Heart left ventricle (tissue), 16 donors: ENCODE results near the gene ALG1. TPM values are rescaled to one million over a fixed set of nuclear protein-coding genes. Genes with fewer than 3 reads are reported as not detected.
"Not testable (repeated sequence)": the region's sequence is repeated elsewhere in the genome, so short reads cannot be mapped to it uniquely, and the experiment has no call there.

ENCODE experiments used
- ATAC-seq, 4 donors: fragments of 200-7000 bp; cut with Tn5 transposase; one replicate each; pipeline ENCODE4 v1.9.1; 2020 to 2022; ENCODE audit warnings: moderate library complexity in 4 of 4, mild to moderate bottlenecking in 3 of 4, moderate number of reproducible peaks in 1 of 4
- DNase-seq, 5 donors: peaks; one replicate each; pipeline ENCODE4 v3.0.0-alpha.2; 2020
- H3K27ac ChIP-seq, 12 donors: fragments of 200-600 bp; sonication (generic) in 4 of 12; one replicate each; pipeline versions ENCODE4 v1.5.0 to v1.8.0; 2016 to 2022; ENCODE audit warnings: mild to moderate bottlenecking in 2 of 12
- H3K27me3 ChIP-seq, 9 donors: fragments of 200-600 bp; sonication (generic) in 2 of 9; one replicate each; pipeline versions ENCODE4 v1.5.1 to v1.8.0; 2016 to 2022; ENCODE audit warnings: mild to moderate bottlenecking in 3 of 9
- H3K36me3 ChIP-seq, 9 donors: fragments of 200-600 bp; sonication (generic) in 2 of 9; one replicate each; pipeline versions ENCODE4 v1.5.0 to v1.8.0; 2018 to 2022; ENCODE audit warnings: mild to moderate bottlenecking in 2 of 9
- H3K4me1 ChIP-seq, 12 donors: fragments of 200-600 bp; sonication (generic) in 4 of 12; one replicate each; pipeline versions ENCODE4 v1.5.0 to v1.8.0; 2016 to 2022; ENCODE audit warnings: mild to moderate bottlenecking in 3 of 12
- H3K4me3 ChIP-seq, 12 donors: fragments of 200-600 bp; sonication (generic) in 4 of 12; one replicate each; pipeline versions ENCODE4 v1.5.0 to v1.8.0; 2017 to 2022; ENCODE audit warnings: mild to moderate bottlenecking in 9 of 12, moderate library complexity in 4 of 12
- H3K9me3 ChIP-seq, 12 donors: fragments of 200-600 bp; sonication (generic) in 4 of 12; one replicate each; pipeline versions ENCODE4 v1.5.0 to v1.8.0; 2016 to 2022; ENCODE audit warnings: mild to moderate bottlenecking in 1 of 12
- CTCF ChIP-seq, 12 donors: fragments of 200-600 bp; sonication (generic) in 4 of 12; IDR thresholded peaks; one replicate each; pipeline versions ENCODE4 v1.5.0 to v1.8.0; 2018 to 2022; ENCODE audit warnings: antibody characterized with exemption in 12 of 12, mild to moderate bottlenecking in 5 of 12
- POLR2A ChIP-seq, 2 donors: fragments of 450-650 bp; IDR thresholded peaks; one replicate each; pipeline ENCODE4 v1.6.1; 2017; ENCODE audit warnings: antibody characterized with exemption in 2 of 2, mild to moderate bottlenecking in 2 of 2, moderate library complexity in 2 of 2
- WGBS, 4 donors: extraction: QIAGEN DNeasy Blood & Tissue Kit in 2 of 4; methylation state at CpG; one replicate each; pipeline versions ENCODE4 v1.1.5 to v1.1.7; 2013 to 2018; 5-methylcytosine and 5-hydroxymethylcytosine counted together
- intact Hi-C, 10 donors: fragments of 100-400 bp; cut with DNase I; formaldehyde crosslinking; loops; one replicate each; pipeline versions ENCODE4 v1.11.1 to v1.14.2; 2022
- polyA plus RNA-seq, 2 donors: library from polyadenylated mRNA; stranded (reverse); fragments of 200-250 nt; gene quantifications; one replicate each; pipeline ENCODE4 v1.2.3, GENCODE V29; 2013
- total RNA-seq, 9 donors: library from RNA; depleted of rRNA in 2 of 9; stranded (reverse); fragments of >200 nt in 2 of 9; fragmentation: NEBNext Ultra II Directional in 3 of 9; extraction: Animal tissue kit (Norgen Biotek cat#: 25700) in 3 of 9; gene quantifications; one replicate each; pipeline versions ENCODE4 v1.1.0 to v1.2.4, GENCODE V29; 2016 to 2023
- donor health status: ischemic (EF 13 %, LVEDD 7.1; RV severe dilation, severe dysfunction).
- donor health status: healthy with polysubstance abuse.
- donor health status: DM: no; HTN: yes; CAD: no.
- donor health status: DM: no; HTN: no; CAD: no.
- donor health status: ischemic (EF 25% LVEDD 6.9; RV normal size, moderate dysfunction).
- donor health status: ischemic (EF 25% LVEDD 5.7; RV mildly dilated, moderate dysfunction).
- donor health status: healthy.
- donor health status: DM: yes; HTN: yes; CAD: no.
- donor health status: ischemic (EF 35%, LVEDD 5.7; RV mildly dilated, moderate dysfunction).
- donor health status: nonischemic (EF 11% LVEDD 7.7; RV severe dilation, severe dysfunction).
- donor health status: DM: yes; HTN: yes; CAD: no.
- donor health status: PGD.
- donor health status: ischemic (EF 29% LVEDD 5.4; RV normal size, mild dysfunction).
- donor health status: nonischemic (EF 23%, LVEDD 6.1; RV moderate dilation, normal function).

Gene ALG1
- total and polyA plus RNA-seq, 11 donors: 6.0 to 17.1 (median 9.7) TPM

- WGBS, 4 donors: 62 to 83% (median 71%) methylated on average over 2 of the region's 2 CpGs
- no peak for TF ChIP-seq CTCF (IDR thresholded peaks at IDR 0.05)
- no peak for TF ChIP-seq POLR2A (IDR thresholded peaks at IDR 0.05)
- Histone ChIP-seq H3K27ac (no peak overlapping the region), H3K36me3 (peaks cover 0 to 50% (median 40%) of the 10 kb centered on the region in 9 donors), H3K27me3 (no peaks in the 10 kb centered on the region), H3K4me3 (no peak overlapping the region), H3K4me1 (peaks cover 0 to 19% (median 6%) of the 10 kb centered on the region in 12 donors), H3K9me3 (no peaks in the 10 kb centered on the region)
- DNase-seq: no peak
- no peak for ATAC-seq
- intact Hi-C loops: no loop called here
These were observed 1.6 kb downstream of the ALG1 start for GRCh38 chr16:5073279-5073629.

GRCh38 chr16:5073771-5074170 lies 2.1 kb downstream of the ALG1 start:
- H3K4me3 ChIP-seq, intact Hi-C loops, H3K9me3 ChIP-seq, H3K27ac ChIP-seq, H3K27me3 ChIP-seq, DNase-seq, ATAC-seq: not testable (repeated sequence)
- H3K4me1 ChIP-seq: peaks cover 0 to 19% (median 6%) of the 10 kb centered on the region in 12 donors
- peaks cover 0 to 51% (median 43%) of the 10 kb centered on the region in 9 donors for H3K36me3 ChIP-seq
- 93 to 98% (median 95%) methylated on average over 15 of the region's 15 CpGs for WGBS, 4 donors

GRCh38 chr16:5075637-5076036 lies 4.0 kb downstream of the ALG1 start:
- 80 to 90% (median 84%) methylated on average over 4 to 5 of the region's 5 CpGs for WGBS, 4 donors
- intact Hi-C loops: no loop called here
- TF ChIP-seq CTCF (IDR thresholded peaks at IDR 0.05) (no peak), POLR2A (IDR thresholded peaks at IDR 0.05) (no peak)

GRCh38 chr16:5077304-5077703 lies 5.7 kb downstream of the ALG1 start:
- Histone ChIP-seq H3K9me3 (no peaks in the 10 kb centered on the region), H3K4me1 (peaks cover 0 to 11% (median 0%) of the 10 kb centered on the region in 12 donors), H3K27ac (no peak overlapping the region), H3K36me3 (peaks cover 0 to 81% (median 60%) of the 10 kb centered on the region in 9 donors), H3K4me3 (no peak overlapping the region), H3K27me3 (no peaks in the 10 kb centered on the region)
- DNase-seq (no peak), ATAC-seq (no peak)
- 96 to 97% (median 96%) methylated on average over 13 of the region's 13 CpGs for WGBS, 4 donors
- no peak for TF ChIP-seq CTCF (IDR thresholded peaks at IDR 0.05)
- no peak for TF ChIP-seq POLR2A (IDR thresholded peaks at IDR 0.05)
- intact Hi-C loops: no loop called here

More at GRCh38 chr16:5075637-5076036, 4.0 kb downstream of the ALG1 start:
- Histone ChIP-seq H3K36me3 (peaks cover 0 to 67% (median 51%) of the 10 kb centered on the region in 9 donors), H3K27me3 (no peaks in the 10 kb centered on the region), H3K9me3 (no peaks in the 10 kb centered on the region), H3K27ac (no peak overlapping the region), H3K4me3 (no peak overlapping the region), H3K4me1 (peaks cover 0 to 19% (median 6%) of the 10 kb centered on the region in 12 donors)
- ATAC-seq (no peak), DNase-seq (no peak)

GRCh38 chr16:5078626-5079025 lies 7.0 kb downstream of the ALG1 start:
- no peaks in the 10 kb centered on the region for H3K9me3 ChIP-seq
- DNase-seq: no peak
- no peak overlapping the region for H3K4me3 ChIP-seq
- H3K27ac ChIP-seq: no peak overlapping the region
- ATAC-seq: no peak
- intact Hi-C loops: no loop called here
- 86 to 97% (median 93%) methylated on average over 6 to 17 of the region's 17 CpGs for WGBS, 4 donors
- H3K4me1 ChIP-seq: peaks cover 0 to 6% (median 0%) of the 10 kb centered on the region in 12 donors
- peaks cover 0 to 85% (median 68%) of the 10 kb centered on the region in 9 donors for H3K36me3 ChIP-seq
- TF ChIP-seq CTCF (IDR thresholded peaks at IDR 0.05): no peak
- no peak for TF ChIP-seq POLR2A (IDR thresholded peaks at IDR 0.05)
- H3K27me3 ChIP-seq: no peaks in the 10 kb centered on the region

- not testable (repeated sequence) for DNase-seq, H3K27ac ChIP-seq, H3K4me3 ChIP-seq, H3K9me3 ChIP-seq, H3K27me3 ChIP-seq, ATAC-seq, H3K4me1 ChIP-seq
- intact Hi-C loops: loop anchor here in 1 of 10 donors (10.0 kb wide), 1 partner anchor 226 kb away; no protein-coding TSS in a partner anchor
- WGBS, 4 donors: 87 to 95% (median 90%) methylated on average over 10 to 12 of the region's 12 CpGs
- H3K36me3 ChIP-seq: peaks cover 0 to 80% (median 62%) of the 10 kb centered on the region in 9 donors
These were observed 8.8 kb downstream of the ALG1 start for GRCh38 chr16:5080461-5080860.

GRCh38 chr16:5080996-5081395 lies 9.4 kb downstream of the ALG1 start:
- H3K27me3 ChIP-seq, H3K4me1 ChIP-seq, H3K4me3 ChIP-seq, DNase-seq, ATAC-seq, H3K9me3 ChIP-seq, H3K27ac ChIP-seq: not testable (repeated sequence)
- WGBS, 4 donors: 68 to 79% (median 75%) methylated on average over 7 to 9 of the region's 9 CpGs
- peaks cover 0 to 78% (median 58%) of the 10 kb centered on the region in 9 donors for H3K36me3 ChIP-seq
- intact Hi-C loops: loop anchor here in 1 of 10 donors (10.0 kb wide), 1 partner anchor 226 kb away; no protein-coding TSS in a partner anchor
